MCF 10A (cell line): ENCODE results near the gene GRIN3B. TPM values are rescaled to one million over a fixed set of nuclear protein-coding genes. Genes with fewer than 3 reads are reported as not detected.

Experiments used
- BruUV-seq: library from RNA; stranded (reverse); fragments of 400-500 nt; replicated peaks from 2 replicates; lab custom pipeline; 2021; lab: Mats Ljungman, UMichigan
- CTCF ChIA-PET: fragments of 300-600 bp; sonication (Branson Sonifier 250); formaldehyde crosslinking; extraction: SDS; loops from one replicate; lab custom pipeline; 2021; ENCODE audit warnings: antibody characterized with exemption, inconsistent platforms; lab: Yijun Ruan, JAX
- POLR2A ChIA-PET: fragments of 300-600, 350-650 bp; sonication (Branson Sonifier 250); formaldehyde crosslinking; extraction: SDS; loops from one replicate; lab custom pipeline; 2020; ENCODE audit warnings: antibody characterized with exemption, inconsistent platforms; lab: Yijun Ruan, JAX
- DNase-seq: peaks from one replicate; pipeline ENCODE4 v3.0.0-alpha.2; 2018; ENCODE audit not compliant: unreplicated experiment
- H3K27ac Mint-ChIP-seq: one replicate; pipeline ENCODE4 v1.8.0; 2022; ENCODE audit warnings: mild to moderate bottlenecking, low read depth, mixed read lengths; ENCODE audit not compliant: unreplicated experiment
- H3K27me3 Mint-ChIP-seq: one replicate; pipeline ENCODE4 v1.8.0; 2022; ENCODE audit warnings: mixed read lengths; ENCODE audit not compliant: insufficient read depth, unreplicated experiment
- H3K36me3 Mint-ChIP-seq: one replicate; pipeline ENCODE4 v1.8.0; 2022; ENCODE audit warnings: mild to moderate bottlenecking, moderate library complexity, mixed read lengths; ENCODE audit not compliant: insufficient read depth, unreplicated experiment
- H3K4me1 Mint-ChIP-seq: one replicate; pipeline ENCODE4 v1.8.0; 2022; ENCODE audit warnings: mixed read lengths; ENCODE audit not compliant: insufficient read depth, unreplicated experiment
- H3K4me3 Mint-ChIP-seq: one replicate; pipeline ENCODE4 v1.8.0; 2022; ENCODE audit warnings: mild to moderate bottlenecking, moderate library complexity, mixed read lengths; ENCODE audit not compliant: unreplicated experiment
- H3K9me3 Mint-ChIP-seq: one replicate; pipeline ENCODE4 v1.8.0; 2022; ENCODE audit warnings: mixed read lengths; ENCODE audit not compliant: unreplicated experiment
- intact Hi-C: fragments of 100-400 bp; cut with micrococcal nuclease; formaldehyde crosslinking; loops from 2 replicates; pipeline ENCODE4 v1.14.1; 2022
- total RNA-seq: library from RNA; stranded (reverse); gene quantifications from 2 replicates; pipeline ENCODE4 v1.2.3, GENCODE V29; 2022
- TF ChIP-seq, protein P1 (sequence below): fragments of 200-600 bp; IDR thresholded peaks from one replicate; pipeline ENCODE4 v1.8.0; 2022; ENCODE audit warnings: antibody characterized with exemption, mild to moderate bottlenecking; ENCODE audit not compliant: unreplicated experiment

Gene GRIN3B
- total RNA-seq, 1 experiment from 2014 or later = not detected

GRCh38 chr19:992670-993055 is 7.6 kb upstream of the GRIN3B start:
- Mint-ChIP-seq H3K36me3 (peaks cover 36% of the 10 kb centered on the region), H3K27me3 (no peaks in the 10 kb centered on the region), H3K9me3 (no peaks in the 10 kb centered on the region), H3K4me3 (no peak overlapping the region), H3K27ac (no peak overlapping the region), H3K4me1 (peaks cover 6% of the 10 kb centered on the region)
- CTCF ChIA-PET = no interaction called here
- TF ChIP-seq, protein P1, sequence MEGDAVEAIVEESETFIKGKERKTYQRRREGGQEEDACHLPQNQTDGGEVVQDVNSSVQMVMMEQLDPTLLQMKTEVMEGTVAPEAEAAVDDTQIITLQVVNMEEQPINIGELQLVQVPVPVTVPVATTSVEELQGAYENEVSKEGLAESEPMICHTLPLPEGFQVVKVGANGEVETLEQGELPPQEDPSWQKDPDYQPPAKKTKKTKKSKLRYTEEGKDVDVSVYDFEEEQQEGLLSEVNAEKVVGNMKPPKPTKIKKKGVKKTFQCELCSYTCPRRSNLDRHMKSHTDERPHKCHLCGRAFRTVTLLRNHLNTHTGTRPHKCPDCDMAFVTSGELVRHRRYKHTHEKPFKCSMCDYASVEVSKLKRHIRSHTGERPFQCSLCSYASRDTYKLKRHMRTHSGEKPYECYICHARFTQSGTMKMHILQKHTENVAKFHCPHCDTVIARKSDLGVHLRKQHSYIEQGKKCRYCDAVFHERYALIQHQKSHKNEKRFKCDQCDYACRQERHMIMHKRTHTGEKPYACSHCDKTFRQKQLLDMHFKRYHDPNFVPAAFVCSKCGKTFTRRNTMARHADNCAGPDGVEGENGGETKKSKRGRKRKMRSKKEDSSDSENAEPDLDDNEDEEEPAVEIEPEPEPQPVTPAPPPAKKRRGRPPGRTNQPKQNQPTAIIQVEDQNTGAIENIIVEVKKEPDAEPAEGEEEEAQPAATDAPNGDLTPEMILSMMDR = no peak
- POLR2A ChIA-PET = interaction anchor here (0.6 to 1.0 kb wide), 2 partner anchors 8 to 201 kb away, joined by 3 read pairs; partner anchors contain the start of gene WDR18
- BruUV-seq = no TSS peak
- intact Hi-C loops = no loop called here
- DNase-seq = no peak

DNA sequence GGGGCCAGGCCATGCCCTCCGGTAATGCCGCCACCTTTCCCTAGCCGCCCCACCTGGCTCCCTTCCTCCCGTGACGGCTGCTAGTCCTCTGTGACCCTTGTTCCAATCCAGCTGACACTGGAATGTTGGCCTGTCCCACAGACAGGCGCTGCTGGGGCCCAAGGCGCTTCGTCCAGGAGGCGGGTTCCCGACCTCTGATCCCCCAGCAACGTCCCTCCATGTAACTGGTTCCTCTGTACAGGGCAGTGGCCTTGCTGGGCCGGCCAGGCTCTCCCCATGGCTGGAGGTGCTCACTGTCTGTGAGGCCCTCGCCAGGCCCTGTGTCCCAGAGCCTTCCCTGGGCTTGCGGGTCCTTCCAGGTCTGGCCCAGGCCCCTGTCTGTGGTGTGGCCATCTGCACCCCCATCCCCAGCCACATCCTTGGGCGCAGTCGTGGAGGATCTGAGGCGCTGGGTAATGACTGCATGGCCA is 6.8 kb upstream of the GRIN3B start:
- ChIA-PET POLR2A (interaction anchor here (1.0 kb wide), 1 partner anchor 9 kb away, joined by 3 read pairs; the partner anchor contains the start of gene WDR18), CTCF (no interaction called here)
- TF ChIP-seq, protein P1 = no peak
- Mint-ChIP-seq H3K4me1 (peaks cover 6% of the 10 kb centered on the region), H3K36me3 (peaks cover 29% of the 10 kb centered on the region), H3K4me3 (no peak overlapping the region), H3K27me3 (peaks cover 5% of the 10 kb centered on the region), H3K27ac (no peak overlapping the region), H3K9me3 (no peaks in the 10 kb centered on the region)
- intact Hi-C loops = no loop called here
- no peak for DNase-seq
- no TSS peak for BruUV-seq

GRCh38 chr19:993831-994393 is 6.3 kb upstream of the GRIN3B start:
- peaks cover 24% of the 10 kb centered on the region for H3K36me3 Mint-ChIP-seq
- CTCF ChIA-PET = no interaction called here
- no peak overlapping the region for H3K4me3 Mint-ChIP-seq

DNA sequence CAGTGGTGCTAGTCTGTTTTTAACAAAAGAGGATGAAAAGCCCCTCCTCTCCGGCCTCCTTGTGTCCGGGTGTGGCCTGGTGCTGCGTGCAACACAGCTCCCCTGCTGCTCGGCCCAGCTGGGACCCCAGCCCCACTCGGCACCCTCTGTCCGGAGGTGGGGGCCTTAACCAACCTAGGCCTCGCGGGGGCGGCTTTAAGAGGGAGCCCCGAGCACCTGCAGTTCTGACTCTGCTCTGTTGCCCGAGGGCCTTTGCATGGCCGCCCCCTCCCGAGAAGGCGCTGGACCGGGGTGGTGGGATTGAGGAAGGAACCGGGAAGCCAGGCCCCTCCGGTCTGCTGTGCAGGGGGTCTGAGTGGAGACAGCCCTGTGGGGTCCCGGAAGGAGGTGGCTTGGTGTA is 5.7 kb upstream of the GRIN3B start:
- ChIA-PET CTCF (no interaction called here), POLR2A (no interaction called here)
- intact Hi-C loops = no loop called here
- H3K4me1 Mint-ChIP-seq = peaks cover 6% of the 10 kb centered on the region
- no peak overlapping the region for H3K27ac Mint-ChIP-seq
- DNase-seq = no peak
- peaks cover 16% of the 10 kb centered on the region for H3K27me3 Mint-ChIP-seq
- H3K9me3 Mint-ChIP-seq = no peaks in the 10 kb centered on the region
- TF ChIP-seq, protein P1 = no peak
- H3K36me3 Mint-ChIP-seq = peaks cover 23% of the 10 kb centered on the region
- no TSS peak for BruUV-seq
- no peak overlapping the region for H3K4me3 Mint-ChIP-seq

More at GRCh38 chr19:993831-994393, 6.3 kb upstream of the GRIN3B start:
- Mint-ChIP-seq H3K27me3 (peaks cover 10% of the 10 kb centered on the region), H3K27ac (no peak overlapping the region), H3K9me3 (no peaks in the 10 kb centered on the region), H3K4me1 (peaks cover 6% of the 10 kb centered on the region)
- intact Hi-C loops = no loop called here
- TF ChIP-seq, protein P1 = no peak
- BruUV-seq = no TSS peak
- POLR2A ChIA-PET = no interaction called here
- no peak for DNase-seq
